Activated CD4-positive, alpha-beta T cell treated with anti-CD3 and anti-CD28 coated beads for 24 hours (primary cell): ENCODE results near the gene NRSN2.

Experiments used
- DNase-seq, 2 donors: peaks; one replicate each; pipeline ENCODE4 v3.0.0-alpha.2; 2020; ENCODE audit warnings: low read depth in 2 of 2

The NRSN2 gene

GRCh38 chr20:346640-347316 is at the start of gene NRSN2:
TSS of gene NRSN2 (plus strand) at chr20:347111. CDS start at chr20:349644, 2,533 bp downstream.
- peak in 1 of 2 donors; percentile 20 for DNase-seq

GRCh38 chr20:297925-298775 is 48.8 kb upstream of the NRSN2 start:
- peak in 1 of 2 donors; percentile 21 for DNase-seq

- DNase-seq, result no peak
These were observed 48.0 kb upstream of the NRSN2 start for GRCh38 chr20:298776-299391.

GRCh38 chr20:300345-300990 is 46.4 kb upstream of the NRSN2 start:
- DNase-seq, result no peak

- no peak for DNase-seq
These were observed 44.7 kb upstream of the NRSN2 start for GRCh38 chr20:301886-302848.

- no peak for DNase-seq
These were observed 41.2 kb upstream of the NRSN2 start for GRCh38 chr20:305745-306144.

- no peak for DNase-seq
These were observed 38.4 kb upstream of the NRSN2 start for GRCh38 chr20:308427-309038.

GRCh38 chr20:309306-309840 is 37.5 kb upstream of the NRSN2 start:
- no peak for DNase-seq

- peak; percentile 66 to 80 for DNase-seq
These were observed 36.9 kb upstream of the NRSN2 start for GRCh38 chr20:309841-310644.

GRCh38 chr20:310645-311044 is 36.3 kb upstream of the NRSN2 start:
- no peak for DNase-seq

- DNase-seq, result no peak
These were observed 35.3 kb upstream of the NRSN2 start for GRCh38 chr20:311609-312008.

GRCh38 chr20:312067-312466 is 34.8 kb upstream of the NRSN2 start:
- no peak for DNase-seq

- DNase-seq, result no peak
These were observed 34.0 kb upstream of the NRSN2 start for GRCh38 chr20:312866-313265.

- DNase-seq, result no peak
These were observed 33.5 kb upstream of the NRSN2 start for GRCh38 chr20:313402-313801.

GRCh38 chr20:313948-314347 is 33.0 kb upstream of the NRSN2 start:
- DNase-seq, result no peak

- no peak for DNase-seq
These were observed 30.4 kb upstream of the NRSN2 start for GRCh38 chr20:316316-317068.

GRCh38 chr20:324177-325044 is 22.5 kb upstream of the NRSN2 start:
- peak; percentile 87 to 89 for DNase-seq
